Head of caudate nucleus (tissue), 42 donors: ENCODE data around the gene RHCE.
"Not testable (repeated sequence)": the region's sequence is repeated elsewhere in the genome, so short reads cannot be mapped to it uniquely, and the experiment has no call there.

Experiments
- DNase-seq, 42 donors: peaks; one replicate each; pipeline versions ENCODE4 v3.0.0 to v3.0.0-alpha.2; 2020 to 2021; ENCODE audit warnings: mixed read lengths in 7 of 42
- intact Hi-C: fragments of 100-400 bp; cut with DNase I; formaldehyde crosslinking; loops from one replicate; pipeline ENCODE4 v1.15.0; 2022

RHCE gene

DNA sequence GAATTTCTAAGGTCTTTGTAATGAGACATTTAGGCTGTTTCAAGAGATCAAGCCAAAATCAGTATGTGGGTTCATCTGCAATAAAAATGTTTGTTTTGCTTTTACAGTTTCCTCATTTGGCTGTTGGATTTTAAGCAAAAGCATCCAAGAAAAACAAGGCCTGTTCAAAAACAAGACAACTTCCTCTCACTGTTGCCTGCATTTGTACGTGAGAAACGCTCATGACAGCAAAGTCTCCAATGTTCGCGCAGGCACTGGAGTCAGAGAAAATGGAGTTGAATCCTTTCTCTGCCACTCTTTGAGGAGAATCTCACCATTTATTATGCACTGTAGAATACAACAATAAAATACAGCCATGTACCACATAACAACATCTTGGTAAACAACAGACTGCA is 91.8 kb downstream of the RHCE start:
- DNase-seq, intact Hi-C loops: not testable (repeated sequence)

DNA sequence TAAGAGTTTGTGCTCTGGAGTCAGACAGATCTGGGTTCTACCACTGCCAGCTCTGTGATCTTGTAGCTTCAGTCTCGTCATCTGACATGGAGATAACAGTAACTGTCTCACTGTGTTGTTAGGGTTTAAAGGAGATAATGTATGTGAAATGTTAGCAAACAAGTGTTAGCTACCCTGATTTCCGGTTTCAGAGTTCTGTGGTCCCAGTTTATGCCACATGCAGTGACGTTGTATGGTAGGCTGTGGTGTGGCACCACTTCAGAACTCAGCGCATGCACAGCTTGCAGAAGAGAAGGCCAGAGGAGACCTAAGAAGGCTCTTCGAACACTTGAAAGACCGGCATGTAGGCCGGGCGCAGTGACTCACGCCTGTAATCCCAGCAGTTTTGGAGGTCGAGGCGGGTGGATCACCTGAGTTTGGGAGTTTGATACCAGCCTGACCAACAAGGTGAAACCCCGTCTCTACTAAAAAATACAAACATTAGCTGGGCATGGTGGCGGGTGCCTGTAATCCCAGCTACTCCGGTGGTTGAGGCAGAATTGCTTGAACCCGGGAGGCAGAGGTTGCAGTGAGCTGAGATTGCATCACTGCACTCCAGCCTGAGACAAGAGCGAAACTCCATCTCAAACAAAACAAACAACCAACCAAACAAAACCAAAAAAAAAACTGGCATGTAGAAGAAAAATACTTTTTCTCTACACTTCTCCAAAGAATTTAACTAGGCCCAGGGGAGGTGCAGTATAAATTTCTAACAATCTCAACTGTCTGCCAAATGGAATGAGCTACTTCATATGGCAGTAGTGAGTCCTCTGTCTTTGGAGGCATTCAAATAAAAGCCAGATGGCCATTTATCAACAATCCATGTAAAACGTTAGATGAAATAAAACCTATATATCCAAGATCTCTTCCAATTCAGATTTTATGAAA is 92.5 kb downstream of the RHCE start:
- DNase-seq, intact Hi-C loops: not testable (repeated sequence)

DNA sequence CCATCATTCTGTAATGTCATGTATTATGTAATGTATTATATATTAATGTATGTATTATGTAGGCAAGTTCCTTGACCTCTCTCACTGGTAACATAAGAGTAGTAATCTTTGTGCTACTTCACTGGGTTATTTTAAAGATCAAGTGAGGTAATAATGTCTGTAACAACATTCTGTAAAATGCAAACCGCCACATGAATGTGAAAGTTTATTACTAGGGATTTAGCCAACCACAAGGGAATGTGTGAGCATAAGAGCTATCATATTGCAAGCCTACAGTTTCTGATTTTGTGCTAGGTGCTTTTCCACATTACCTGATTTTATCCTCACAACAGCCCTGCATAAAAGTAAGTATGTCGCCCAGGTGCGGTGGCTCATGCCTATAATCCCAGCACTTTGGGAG is 96.2 kb downstream of the RHCE start:
- DNase-seq, intact Hi-C loops: not testable (repeated sequence)

DNA sequence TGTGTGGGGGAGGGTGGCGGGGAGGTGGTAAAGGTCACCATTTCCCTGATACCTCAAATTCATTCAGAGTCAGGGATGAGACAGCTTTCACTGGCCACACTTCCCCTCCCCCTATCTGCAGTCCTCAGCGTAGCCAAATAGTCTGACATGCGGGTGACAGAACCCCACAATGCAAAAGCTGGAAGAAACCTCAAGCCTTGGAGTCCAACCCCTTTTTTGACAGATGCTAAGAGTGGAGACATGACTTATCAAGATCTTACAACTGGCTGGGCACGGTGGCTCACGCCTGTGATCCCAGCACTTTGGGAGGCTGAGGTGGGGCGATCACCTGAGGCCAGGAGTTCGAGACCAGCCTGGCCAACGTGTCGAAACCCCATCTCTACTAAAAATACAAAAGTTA is 98.5 kb downstream of the RHCE start:
- DNase-seq, intact Hi-C loops: not testable (repeated sequence)

DNA sequence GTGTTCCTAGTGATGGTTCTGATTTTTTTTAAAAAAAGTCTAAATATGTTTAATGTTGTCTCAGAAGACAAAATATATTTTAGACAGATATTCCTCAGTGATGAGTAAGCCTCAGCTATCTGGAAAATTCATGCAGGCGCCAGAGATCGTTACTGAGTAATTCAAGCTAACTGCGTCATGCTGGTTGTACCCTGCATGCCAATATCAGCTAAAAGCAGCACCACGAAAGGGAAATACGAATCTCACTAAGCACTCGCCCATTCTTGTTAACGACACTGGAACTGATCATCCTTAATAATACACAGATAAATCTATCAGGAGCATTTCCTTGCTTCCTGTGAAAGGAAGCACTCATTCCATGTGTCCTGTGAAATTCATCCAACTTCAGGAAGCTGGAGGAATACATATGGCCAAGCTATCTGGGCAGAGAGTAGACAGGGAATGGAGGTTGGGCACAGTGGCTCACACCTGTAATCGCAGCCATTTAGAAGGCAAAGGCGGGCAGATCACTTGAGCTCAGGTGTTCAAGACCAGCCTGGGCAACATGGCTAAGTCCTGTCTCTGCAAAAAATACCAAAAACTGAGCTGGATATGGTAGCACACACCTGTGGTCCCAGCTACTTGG is 100.2 kb downstream of the RHCE start:
- DNase-seq = peak in 30 of 42 donors; percentile 7 to 80 (median 50)
- intact Hi-C loops = not testable (repeated sequence)

DNA sequence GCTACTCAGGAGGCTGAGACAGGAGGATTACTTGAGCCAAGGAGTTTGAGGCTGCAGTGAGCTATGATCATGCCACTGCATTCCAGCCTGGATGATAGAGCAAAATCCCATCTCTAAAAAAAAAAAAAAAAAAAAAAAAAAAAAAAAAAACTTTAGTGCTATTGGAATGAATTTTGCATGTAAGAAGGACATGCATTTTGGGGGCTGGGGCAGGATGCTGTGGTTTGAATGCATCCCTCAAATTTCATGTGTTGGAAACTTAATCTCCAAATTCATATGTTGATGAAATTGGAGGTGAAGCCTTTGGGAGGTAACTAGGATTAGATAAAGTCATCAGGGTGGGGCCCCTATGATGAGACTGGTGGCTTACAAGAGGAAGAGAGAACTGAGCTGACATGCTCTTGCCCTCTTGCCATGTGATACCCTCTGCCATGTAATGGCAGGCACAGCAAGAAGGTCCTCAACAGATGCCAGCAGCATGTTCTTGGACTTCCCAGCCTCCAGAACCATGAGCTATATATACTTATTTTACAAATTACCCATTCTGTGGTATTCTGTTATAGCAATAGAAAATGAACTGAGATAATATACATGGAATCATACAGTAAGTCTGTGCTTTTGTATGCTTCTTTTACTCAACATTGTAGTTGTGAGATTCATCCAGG is 107.7 kb downstream of the RHCE start:
- intact Hi-C loops = not testable (repeated sequence)

More for the DNA sequence above, 107.7 kb downstream of the RHCE start:
- DNase-seq = not testable (repeated sequence)
